Measurements from ENCODE around the gene EPHA6. TPM values are rescaled to one million over a fixed set of nuclear protein-coding genes. Genes with fewer than 3 reads are reported as not detected.

Gene EPHA6
- total and polyA plus RNA-seq, 7 donors: 0.04 TPM; not detected in 6

GRCh38 chr3:97131476-97131875 is 317.1 kb downstream of the EPHA6 start:
- ATAC-seq: no peak
- no peaks in the 10 kb centered on the region for H3K36me3 ChIP-seq (ENCODE audit: insufficient read depth in 1 of 2, low read depth in 1 of 2)
- no peaks in the 10 kb centered on the region for H3K9me3 ChIP-seq
- no peak for DNase-seq
- H3K27ac ChIP-seq: no peak overlapping the region
- 72 to 78% (median 74%) methylated on average over 1 of the region's 1 CpG for WGBS, 3 donors
- H3K4me1 ChIP-seq: no peaks in the 10 kb centered on the region
- H3K27me3 ChIP-seq (ENCODE audit: insufficient read depth in 3 of 3, low read length in 2 of 3): no peaks in the 10 kb centered on the region
- no peak for TF ChIP-seq CTCF (IDR thresholded peaks at IDR 0.05)
- intact Hi-C loops (cut with DNase I): no loop called here
- H3K4me3 ChIP-seq: no peak overlapping the region

- peaks cover 8% of the 10 kb centered on the region for H3K9me3 ChIP-seq
- intact Hi-C loops (cut with DNase I): no loop called here
Observed at GRCh38 chr3:97138914-97139541, 324.6 kb downstream of the EPHA6 start.

GRCh38 chr3:97148931-97149330 is 334.5 kb downstream of the EPHA6 start:
- no peaks in the 10 kb centered on the region for H3K27me3 ChIP-seq (ENCODE audit: insufficient read depth in 3 of 3, low read length in 2 of 3)
- 81 to 88% (median 87%) methylated on average over 2 of the region's 2 CpGs for WGBS, 3 donors
- no peak for ATAC-seq
- DNase-seq: no peak
- H3K36me3 ChIP-seq (ENCODE audit: insufficient read depth in 1 of 2, low read depth in 1 of 2): no peaks in the 10 kb centered on the region
- TF ChIP-seq CTCF (IDR thresholded peaks at IDR 0.05): no peak
- no peaks in the 10 kb centered on the region for H3K4me1 ChIP-seq
- H3K27ac ChIP-seq: no peak overlapping the region
- no peak overlapping the region for H3K4me3 ChIP-seq
- intact Hi-C loops (cut with DNase I): no loop called here
- no peaks in the 10 kb centered on the region for H3K9me3 ChIP-seq

More at GRCh38 chr3:97138914-97139541, 324.6 kb downstream of the EPHA6 start:
- H3K27ac ChIP-seq: no peak overlapping the region
- ATAC-seq: no peak
- no peaks in the 10 kb centered on the region for H3K36me3 ChIP-seq (ENCODE audit: insufficient read depth in 1 of 2, low read depth in 1 of 2)
- H3K4me3 ChIP-seq: no peak overlapping the region
- DNase-seq: no peak
- H3K27me3 ChIP-seq (ENCODE audit: insufficient read depth in 3 of 3, low read length in 2 of 3): no peaks in the 10 kb centered on the region
- no peaks in the 10 kb centered on the region for H3K4me1 ChIP-seq
- TF ChIP-seq CTCF (IDR thresholded peaks at IDR 0.05): no peak

- TF ChIP-seq CTCF (IDR thresholded peaks at IDR 0.05): no peak
Observed at GRCh38 chr3:97161169-97161568, 346.8 kb downstream of the EPHA6 start.

GRCh38 chr3:97177242-97177641 is 362.8 kb downstream of the EPHA6 start:
- Histone ChIP-seq H3K27me3 (ENCODE audit: insufficient read depth in 3 of 3, low read length in 2 of 3) (no peaks in the 10 kb centered on the region), H3K4me1 (no peaks in the 10 kb centered on the region), H3K9me3 (peaks cover 8% of the 10 kb centered on the region), H3K4me3 (no peak overlapping the region), H3K36me3 (ENCODE audit: insufficient read depth in 1 of 2, low read depth in 1 of 2) (no peaks in the 10 kb centered on the region), H3K27ac (no peak overlapping the region)
- ATAC-seq (no peak), DNase-seq (no peak)
- TF ChIP-seq CTCF (IDR thresholded peaks at IDR 0.05): no peak
- intact Hi-C loops (cut with DNase I): no loop called here

More at GRCh38 chr3:97161169-97161568, 346.8 kb downstream of the EPHA6 start:
- WGBS, 3 donors: 65 to 94% (median 89%) methylated on average over 2 of the region's 2 CpGs
- ATAC-seq (no peak), DNase-seq (no peak)
- no peaks in the 10 kb centered on the region for H3K4me1 ChIP-seq
- H3K27me3 ChIP-seq (ENCODE audit: insufficient read depth in 3 of 3, low read length in 2 of 3): no peaks in the 10 kb centered on the region
- H3K9me3 ChIP-seq: no peaks in the 10 kb centered on the region
- no peak overlapping the region for H3K4me3 ChIP-seq
- H3K27ac ChIP-seq: no peak overlapping the region
- intact Hi-C loops (cut with DNase I): no loop called here
- no peaks in the 10 kb centered on the region for H3K36me3 ChIP-seq (ENCODE audit: insufficient read depth in 1 of 2, low read depth in 1 of 2)
